ENCODE data around the gene EXOC3.

The EXOC3 gene

GRCh38 chr5:457195-457961 is 14.4 kb downstream of the EXOC3 start:
- no peak for DNase-seq (ENCODE audit: low spot score)

GRCh38 chr5:458547-459353 is 15.8 kb downstream of the EXOC3 start:
- DNase-seq (ENCODE audit: low spot score) = no peak

- DNase-seq (ENCODE audit: low spot score) = no peak
Measured at GRCh38 chr5:459562-460272, 16.7 kb downstream of the EXOC3 start.

GRCh38 chr5:460273-460625 is 17.3 kb downstream of the EXOC3 start:
- no peak for DNase-seq (ENCODE audit: low spot score)

- no peak for DNase-seq (ENCODE audit: low spot score)
Measured at GRCh38 chr5:462051-462481, 19.1 kb downstream of the EXOC3 start.

- no peak for DNase-seq (ENCODE audit: low spot score)
Measured at GRCh38 chr5:463301-463700, 20.3 kb downstream of the EXOC3 start.

- DNase-seq (ENCODE audit: low spot score) = no peak
Measured at GRCh38 chr5:463952-464351, 21.0 kb downstream of the EXOC3 start.

- DNase-seq (ENCODE audit: low spot score) = no peak
Measured at GRCh38 chr5:464446-464842, 21.5 kb downstream of the EXOC3 start.

GRCh38 chr5:464843-465590 is 22.0 kb downstream of the EXOC3 start:
- DNase-seq (ENCODE audit: low spot score) = no peak

- no peak for DNase-seq (ENCODE audit: low spot score)
Measured at GRCh38 chr5:465591-466403, 22.8 kb downstream of the EXOC3 start.

GRCh38 chr5:466661-467310 is 23.8 kb downstream of the EXOC3 start:
- DNase-seq (ENCODE audit: low spot score) = no peak

GRCh38 chr5:468401-468800 is 25.4 kb downstream of the EXOC3 start:
- DNase-seq (ENCODE audit: low spot score) = no peak

- no peak for DNase-seq (ENCODE audit: low spot score)
Measured at GRCh38 chr5:469752-470483, 26.9 kb downstream of the EXOC3 start.

- no peak for DNase-seq (ENCODE audit: low spot score)
Measured at GRCh38 chr5:470961-471749, 28.2 kb downstream of the EXOC3 start.

GRCh38 chr5:471750-472058 is 28.7 kb downstream of the EXOC3 start:
- no peak for DNase-seq (ENCODE audit: low spot score)

- DNase-seq (ENCODE audit: low spot score) = no peak
Measured at GRCh38 chr5:472076-472655, 29.2 kb downstream of the EXOC3 start.

GRCh38 chr5:472656-473550 is 29.9 kb downstream of the EXOC3 start:
- DNase-seq (ENCODE audit: low spot score) = peak; percentile 100

Measured in hepatic stellate cell (primary cell).